Keratinocyte (primary cell): ENCODE measurements around the gene HERC5. TPM values are rescaled to one million over a fixed set of nuclear protein-coding genes. Genes with fewer than 3 reads are reported as not detected.
A peak's percentile ranks its signal among the peaks of the same experiment; 100 is the strongest.

Experiments used
- DNase-seq: peaks from one replicate; pipeline ENCODE4 v3.0.0-alpha.2; 2011; ENCODE audit warnings: low read depth, missing footprints, low spot score
- FAIRE-seq: peaks from 2 replicates; lab custom pipeline; 2011; peaks lifted over from hg19 to GRCh38; lab: Jason Lieb, UNC
- H2AFZ ChIP-seq: 2 replicates; pipeline ENCODE4 v1.6.0; 2012; ENCODE audit warnings: low read length, control low read depth, inconsistent platforms; ENCODE audit not compliant: control insufficient read depth
- H3K27ac ChIP-seq: 2 replicates; pipeline ENCODE4 v1.5.1; 2011; ENCODE audit warnings: low read length; ENCODE audit not compliant: control insufficient read depth, insufficient read depth
- H3K27me3 ChIP-seq: 3 replicates; pipeline ENCODE4 v1.6.0; 2011; ENCODE audit warnings: low read length; ENCODE audit not compliant: control insufficient read depth, insufficient read depth; ENCODE audit errors: extremely low read depth
- H3K36me3 ChIP-seq, 2 experiments: 2 replicates in 1 of 2; 3 replicates in 1 of 2; pipeline ENCODE4 v1.5.1; 2011; ENCODE audit warnings: low read length in 2 of 2, mild to moderate bottlenecking in 1 of 2; ENCODE audit not compliant: control insufficient read depth in 2 of 2, insufficient read depth in 2 of 2; ENCODE audit errors: extremely low read depth in 1 of 2
- H3K4me1 ChIP-seq: 3 replicates; pipeline ENCODE4 v1.5.1; 2011; ENCODE audit warnings: low read length; ENCODE audit not compliant: control insufficient read depth, insufficient read depth; ENCODE audit errors: extremely low read depth
- H3K4me2 ChIP-seq: 3 replicates; pipeline ENCODE4 v1.6.0; 2011; ENCODE audit warnings: low read depth, low read length; ENCODE audit not compliant: control insufficient read depth, insufficient read depth; ENCODE audit errors: extremely low read depth
- H3K4me3 ChIP-seq, 3 experiments: fragments of 200-600 bp in 1 of 3; sonication (generic) in 1 of 3; 2 replicates in 2 of 3; 3 replicates in 1 of 3; pipeline ENCODE4 v1.5.1; 2011 to 2016; ENCODE audit warnings: low read length in 3 of 3, mild to moderate bottlenecking in 3 of 3, control low read depth in 2 of 3, inconsistent platforms in 1 of 3, low read depth in 1 of 3, mixed read lengths in 1 of 3, mixed run types in 1 of 3, moderate library complexity in 1 of 3; ENCODE audit not compliant: control insufficient read depth in 2 of 3, insufficient read depth in 2 of 3; ENCODE audit errors: extremely low read depth in 1 of 3
- H3K79me2 ChIP-seq: 2 replicates; pipeline ENCODE4 v1.6.0; 2012; ENCODE audit warnings: low read length; ENCODE audit not compliant: control insufficient read depth, insufficient read depth
- H3K9ac ChIP-seq: 3 replicates; pipeline ENCODE4 v1.6.0; 2011; ENCODE audit warnings: low read length; ENCODE audit not compliant: control insufficient read depth, insufficient read depth; ENCODE audit errors: extremely low read depth
- H3K9me1 ChIP-seq: 3 replicates; pipeline ENCODE4 v1.6.0; 2011; ENCODE audit warnings: low read length; ENCODE audit not compliant: control insufficient read depth, insufficient read depth; ENCODE audit errors: extremely low read depth
- H3K9me3 ChIP-seq: 2 replicates; pipeline ENCODE4 v1.5.1; 2012; ENCODE audit warnings: low read depth, low read length; ENCODE audit not compliant: control insufficient read depth
- H4K20me1 ChIP-seq: 3 replicates; pipeline ENCODE4 v1.6.0; 2011; ENCODE audit warnings: low read length; ENCODE audit not compliant: control insufficient read depth, insufficient read depth; ENCODE audit errors: extremely low read depth
- EZH2 ChIP-seq: IDR thresholded peaks from one replicate; pipeline ENCODE4 v1.6.1; 2012; ENCODE audit warnings: inconsistent platforms, mild to moderate bottlenecking, low read length, moderate library complexity
- dilution Hi-C: fragments of 300-500 bp; cut with MboI; formaldehyde crosslinking; loops from one replicate; pipeline ENCODE4 v1.7.0; 2020; ENCODE audit warnings: low sequenced_read_pairs; ENCODE audit not compliant: extremely low pct_ligation_motif_present
- polyA plus RNA-seq, 5 experiments: library from polyadenylated mRNA; depleted of rRNA in 3 of 5; stranded (reverse) in 3 of 5; stranded (forward) in 1 of 5; unstranded in 1 of 5; fragments of >200 nt; gene quantifications; 1 replicate in 1 of 5; 2 replicates in 3 of 5; 3 replicates in 1 of 5; pipeline versions ENCODE4 v1.2.1 to v1.2.3, GENCODE V29; 2011 to 2012; ENCODE audit warnings: missing spikeins in 2 of 5, low read depth in 1 of 5, low replicate concordance in 1 of 5
- TF ChIP-seq, protein P1 (sequence below), 3 experiments: IDR thresholded peaks in 1 of 3; conservative IDR thresholded peaks in 1 of 3; optimal IDR thresholded peaks in 1 of 3; 2 replicates in 2 of 3; 3 replicates in 1 of 3; pipeline versions ENCODE3 to v1.5.1; 2011; ENCODE audit warnings: low read length in 3 of 3, mild to moderate bottlenecking in 3 of 3, moderate library complexity in 2 of 3, control low read depth in 1 of 3, inconsistent platforms in 1 of 3; ENCODE audit not compliant: insufficient read depth in 2 of 3; ENCODE audit errors: extremely low read depth in 1 of 3

HERC5 gene
- polyA plus RNA-seq, 1 donor (not counting 4 experiments of a cell fraction or from before 2014, with no cell fraction given), result 3.4 TPM

DNA sequence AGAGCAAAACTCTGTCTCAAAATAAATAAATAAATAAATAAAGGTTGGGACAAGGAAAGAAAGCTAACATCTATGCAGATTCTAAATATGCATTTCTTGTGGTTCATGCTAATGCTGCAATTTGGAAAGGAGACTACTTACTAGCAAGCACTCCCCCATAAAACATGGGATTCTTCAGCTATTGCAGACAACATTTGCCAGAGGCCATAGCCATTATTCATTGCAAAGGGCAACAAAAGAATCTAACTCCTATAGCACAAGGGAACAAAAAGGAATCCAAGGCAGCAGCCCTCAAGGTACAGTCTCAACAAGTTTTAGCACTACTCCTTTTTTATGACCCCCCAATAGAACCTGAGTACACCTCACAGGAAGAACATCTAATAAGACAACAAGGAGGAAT is 8.0 kb upstream of the HERC5 start:
- H3K4me1 ChIP-seq, result peaks cover 35% of the 10 kb centered on the region
- no peaks in the 10 kb centered on the region for H3K9me3 ChIP-seq
- H3K27me3 ChIP-seq, result no peaks in the 10 kb centered on the region
- H3K4me2 ChIP-seq, result no peak overlapping the region
- FAIRE-seq (no peak), DNase-seq (no peak)
- no peak overlapping the region for H3K27ac ChIP-seq
- H3K9me1 ChIP-seq, result peaks cover 3% of the 10 kb centered on the region
- dilution Hi-C loops, result no loop called here
- no peak overlapping the region for H3K9ac ChIP-seq
- no peaks in the 10 kb centered on the region for H3K79me2 ChIP-seq
- no peaks in the 10 kb centered on the region for H4K20me1 ChIP-seq
- H3K36me3 ChIP-seq, result no peaks in the 10 kb centered on the region
- no peak overlapping the region for H3K4me3 ChIP-seq
- TF ChIP-seq, protein P1, sequence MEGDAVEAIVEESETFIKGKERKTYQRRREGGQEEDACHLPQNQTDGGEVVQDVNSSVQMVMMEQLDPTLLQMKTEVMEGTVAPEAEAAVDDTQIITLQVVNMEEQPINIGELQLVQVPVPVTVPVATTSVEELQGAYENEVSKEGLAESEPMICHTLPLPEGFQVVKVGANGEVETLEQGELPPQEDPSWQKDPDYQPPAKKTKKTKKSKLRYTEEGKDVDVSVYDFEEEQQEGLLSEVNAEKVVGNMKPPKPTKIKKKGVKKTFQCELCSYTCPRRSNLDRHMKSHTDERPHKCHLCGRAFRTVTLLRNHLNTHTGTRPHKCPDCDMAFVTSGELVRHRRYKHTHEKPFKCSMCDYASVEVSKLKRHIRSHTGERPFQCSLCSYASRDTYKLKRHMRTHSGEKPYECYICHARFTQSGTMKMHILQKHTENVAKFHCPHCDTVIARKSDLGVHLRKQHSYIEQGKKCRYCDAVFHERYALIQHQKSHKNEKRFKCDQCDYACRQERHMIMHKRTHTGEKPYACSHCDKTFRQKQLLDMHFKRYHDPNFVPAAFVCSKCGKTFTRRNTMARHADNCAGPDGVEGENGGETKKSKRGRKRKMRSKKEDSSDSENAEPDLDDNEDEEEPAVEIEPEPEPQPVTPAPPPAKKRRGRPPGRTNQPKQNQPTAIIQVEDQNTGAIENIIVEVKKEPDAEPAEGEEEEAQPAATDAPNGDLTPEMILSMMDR (optimal IDR thresholded peaks at IDR 0.05 in 1 of 3, IDR thresholded peaks at IDR 0.05 in 1 of 3, conservative IDR thresholded peaks at IDR 0.05 in 1 of 3; ENCODE audit: extremely low read depth in 1 of 3, insufficient read depth in 2 of 3, low read length in 3 of 3), result no peak
- TF ChIP-seq EZH2, result no peak
- peak overlapping the region; percentile 31 for H2AFZ ChIP-seq

- Histone ChIP-seq H3K27me3 (no peaks in the 10 kb centered on the region), H4K20me1 (no peaks in the 10 kb centered on the region), H3K4me1 (peaks cover 35% of the 10 kb centered on the region), H3K36me3 (no peaks in the 10 kb centered on the region), H3K4me2 (no peak overlapping the region), H3K27ac (no peak overlapping the region), H3K4me3 (no peak overlapping the region), H3K79me2 (no peaks in the 10 kb centered on the region), H2AFZ (peak overlapping the region; percentile 31), H3K9me3 (no peaks in the 10 kb centered on the region), H3K9me1 (peaks cover 3% of the 10 kb centered on the region), H3K9ac (no peak overlapping the region)
- no peak for TF ChIP-seq EZH2
- TF ChIP-seq, protein P1 (optimal IDR thresholded peaks at IDR 0.05 in 1 of 3, IDR thresholded peaks at IDR 0.05 in 1 of 3, conservative IDR thresholded peaks at IDR 0.05 in 1 of 3; ENCODE audit: extremely low read depth in 1 of 3, insufficient read depth in 2 of 3, low read length in 3 of 3), result no peak
- dilution Hi-C loops, result no loop called here
- DNase-seq (no peak), FAIRE-seq (peak; percentile 79)
Observed at GRCh38 chr4:88449290-88449689, 7.6 kb upstream of the HERC5 start.
